ENCODE data around the gene SLC9A5. TPM values are rescaled to one million over a fixed set of nuclear protein-coding genes. Genes with fewer than 3 reads are reported as not detected.

Gene SLC9A5
- total RNA-seq, 1 donor from 2014 or later, result 1.3 TPM

- no peak overlapping the region for H3K27ac ChIP-seq (replicated peaks)
- no peak for DNase-seq
- H3K4me1 ChIP-seq, result no peaks in the 10 kb centered on the region
- TF ChIP-seq CTCF (IDR thresholded peaks at IDR 0.05; ENCODE audit: borderline replicate concordance), result no peak
- peaks cover 72% of the 10 kb centered on the region for H3K27me3 ChIP-seq (ENCODE audit: low read depth)
- H3K9me3 ChIP-seq (replicated peaks), result no peaks in the 10 kb centered on the region
- H3K4me3 ChIP-seq, result no peak overlapping the region
- intact Hi-C loops (cut with micrococcal nuclease), result no loop called here
- H3K36me3 ChIP-seq, result no peaks in the 10 kb centered on the region
Measured at GRCh38 chr16:67317853-67318252, 69.1 kb downstream of the SLC9A5 start.

Small RNA genes within 50 kb of the gene (microRNA-seq; reads per million reads assigned to microRNA genes)
- gene MIR328, result 139 reads per million, percentile 59 among the genes with 10 or more reads in this experiment

Other genes with a start within 250 kb of the SLC9A5 start
- gene CBFB, start 219.8 kb upstream of the SLC9A5 start, total RNA-seq, result 25.2 TPM
- gene PHAF1, start 139.0 kb upstream of the SLC9A5 start, total RNA-seq, result 10.4 TPM
- gene B3GNT9, start 98.0 kb upstream of the SLC9A5 start, total RNA-seq, result 9.8 TPM
- 9.8 TPM for gene TRADD, start 89.1 kb upstream of the SLC9A5 start, total RNA-seq
- 9.4 TPM for gene FBXL8, start 89.0 kb upstream of the SLC9A5 start, total RNA-seq
- gene HSF4, start 84.2 kb upstream of the SLC9A5 start, total RNA-seq, result 70.5 TPM
- gene NOL3, start 78.4 kb upstream of the SLC9A5 start, total RNA-seq, result 110 TPM
- gene MATCAP1, start 65.0 kb upstream of the SLC9A5 start, total RNA-seq, result 14.2 TPM
- 3.9 TPM for gene EXOC3L1, start 58.8 kb upstream of the SLC9A5 start, total RNA-seq
- gene E2F4, start 56.8 kb upstream of the SLC9A5 start, total RNA-seq, result 35.9 TPM
- 0.80 TPM for gene ELMO3, start 49.8 kb upstream of the SLC9A5 start, total RNA-seq
- gene TMEM208, start 21.8 kb upstream of the SLC9A5 start, total RNA-seq, result 11.5 TPM
- 18.0 TPM for gene FHOD1, start 1.5 kb upstream of the SLC9A5 start, total RNA-seq
- 1.1 TPM for gene PLEKHG4, start 30.6 kb downstream of the SLC9A5 start, total RNA-seq
- not detected for gene KCTD19, start 77.8 kb downstream of the SLC9A5 start, total RNA-seq
- gene LRRC36, start 77.8 kb downstream of the SLC9A5 start, total RNA-seq, result not detected
- gene TPPP3, start 144.5 kb downstream of the SLC9A5 start, total RNA-seq, result 15.5 TPM
- 2.9 TPM for gene ZDHHC1, start 167.5 kb downstream of the SLC9A5 start, total RNA-seq
- 0.99 TPM for gene HSD11B2, start 182.1 kb downstream of the SLC9A5 start, total RNA-seq
- 65.8 TPM for gene ATP6V0D1, start 232.2 kb downstream of the SLC9A5 start, total RNA-seq
- gene AGRP, start 234.6 kb downstream of the SLC9A5 start, total RNA-seq, result not detected

All from left ventricle myocardium inferior (tissue), 1 donor.